Neural progenitor cell (in vitro differentiated cells): ENCODE results near the gene GLOD4. TPM values are rescaled to one million over a fixed set of nuclear protein-coding genes. Genes with fewer than 3 reads are reported as not detected.

ENCODE experiments used
- DNase-seq: peaks from one replicate; pipeline ENCODE4 v3.0.0-alpha.2; 2016; ENCODE audit warnings: low spot score
- H2AFZ ChIP-seq: fragments of 200-600 bp; sonication (generic); replicated peaks from 2 replicates; pipeline ENCODE4 v1.6.1; 2016; ENCODE audit warnings: antibody characterized with exemption
- H3F3A ChIP-seq: fragments of 200-600 bp; sonication (generic); 2 replicates; pipeline ENCODE4 v1.6.1; 2016; ENCODE audit warnings: antibody characterized with exemption, low read depth
- H3K27ac ChIP-seq: fragments of 200-600 bp; sonication (generic); 2 replicates; pipeline ENCODE4 v1.5.1; 2016; ENCODE audit warnings: mild to moderate bottlenecking
- H3K27me3 ChIP-seq: fragments of 200-600 bp; sonication (generic); 2 replicates; pipeline ENCODE4 v1.6.1; 2016; ENCODE audit warnings: mild to moderate bottlenecking, moderate library complexity
- H3K36me3 ChIP-seq: fragments of 200-600 bp; sonication (generic); 2 replicates; pipeline ENCODE4 v1.5.1; 2016
- H3K4me1 ChIP-seq: fragments of 200-600 bp; sonication (generic); 2 replicates; pipeline ENCODE4 v1.6.1; 2016; ENCODE audit warnings: mixed run types
- H3K4me2 ChIP-seq: fragments of 200-600 bp; sonication (generic); 2 replicates; pipeline ENCODE4 v1.6.1; 2016
- H3K4me3 ChIP-seq: fragments of 200-600 bp; sonication (generic); 2 replicates; pipeline ENCODE4 v1.5.1; 2016
- H3K79me2 ChIP-seq: fragments of 200-600 bp; sonication (generic); 2 replicates; pipeline ENCODE4 v1.6.1; 2016; ENCODE audit warnings: low read depth
- H3K9ac ChIP-seq: fragments of 200-600 bp; sonication (generic); 2 replicates; pipeline ENCODE4 v1.6.1; 2016
- H3K9me3 ChIP-seq: fragments of 200-600 bp; sonication (generic); 2 replicates; pipeline ENCODE4 v1.5.1; 2016; ENCODE audit warnings: low read depth
- H4K20me1 ChIP-seq: fragments of 200-600 bp; sonication (generic); 2 replicates; pipeline ENCODE4 v1.6.1; 2016; ENCODE audit warnings: low read depth
- H3K27ac Mint-ChIP-seq: 3 replicates; pipeline ENCODE4 v1.8.0; 2021; ENCODE audit warnings: mixed read lengths
- H3K27me3 Mint-ChIP-seq: 2 replicates; pipeline ENCODE4 v1.8.0; 2022; ENCODE audit warnings: low read depth, mild to moderate bottlenecking, inconsistent platforms, moderate library complexity, mixed read lengths; ENCODE audit not compliant: insufficient read depth
- H3K36me3 Mint-ChIP-seq: 3 replicates; pipeline ENCODE4 v1.8.0; 2021; ENCODE audit warnings: mixed read lengths
- H3K4me1 Mint-ChIP-seq: 3 replicates; pipeline ENCODE4 v1.8.0; 2021; ENCODE audit warnings: mixed read lengths
- H3K4me3 Mint-ChIP-seq: 3 replicates; pipeline ENCODE4 v1.8.0; 2021; ENCODE audit warnings: mild to moderate bottlenecking, moderate library complexity, mixed read lengths
- H3K9me3 Mint-ChIP-seq: 3 replicates; pipeline ENCODE4 v1.8.0; 2020; ENCODE audit warnings: mixed read lengths
- EZH2 ChIP-seq: fragments of 200-600 bp; sonication (generic); IDR thresholded peaks from 2 replicates; pipeline ENCODE4 v1.6.1; 2017; ENCODE audit warnings: antibody characterized with exemption, mild to moderate bottlenecking, moderate library complexity
- EZH2phosphoT487 ChIP-seq: fragments of 200-600 bp; sonication (generic); IDR thresholded peaks from 2 replicates; pipeline ENCODE4 v1.6.1; 2017; ENCODE audit warnings: antibody characterized with exemption
- total RNA-seq: library from RNA; depleted of rRNA; stranded (reverse); fragments of >200 nt; gene quantifications from 2 replicates; pipeline ENCODE4 v1.2.3, GENCODE V29; 2015; ENCODE audit warnings: low replicate concordance
- TF ChIP-seq, protein P1 (sequence below): fragments of 200-600 bp; sonication (generic); IDR thresholded peaks from 2 replicates; pipeline ENCODE4 v1.5.1; 2017; ENCODE audit warnings: antibody characterized with exemption, mild to moderate bottlenecking

Gene GLOD4
- total RNA-seq, 1 donor from 2014 or later: 309 TPM

DNA sequence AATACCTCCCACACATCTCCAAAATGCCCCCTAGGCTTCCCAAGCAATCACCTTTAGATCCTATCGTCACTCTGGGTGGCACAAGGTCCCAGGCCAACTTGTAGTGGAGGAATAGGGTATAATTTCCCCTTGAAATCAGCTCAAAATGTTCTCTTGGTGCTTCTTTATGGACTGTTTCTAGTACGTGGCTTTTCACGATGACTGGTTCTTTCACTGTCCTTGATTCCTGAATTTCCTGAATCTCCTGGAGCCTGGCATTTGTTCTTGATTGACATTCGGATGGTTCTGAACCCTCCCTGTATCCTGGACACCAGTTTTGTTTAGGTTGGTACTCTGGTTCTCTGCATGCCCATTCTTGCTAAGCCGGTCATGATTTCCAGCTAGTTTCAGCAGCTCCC lies 60.5 kb downstream of the GLOD4 start:
- Histone ChIP-seq H3K4me2 (no peak overlapping the region), H3K36me3 (no peaks in the 10 kb centered on the region), H3K27me3 (no peaks in the 10 kb centered on the region), H3K79me2 (no peaks in the 10 kb centered on the region), H4K20me1 (no peaks in the 10 kb centered on the region), H3K4me3 (no peak overlapping the region), H3F3A (peaks cover 24% of the 10 kb centered on the region), H3K9me3 (no peaks in the 10 kb centered on the region), H3K4me1 (peaks cover 10% of the 10 kb centered on the region), H3K27ac (no peak overlapping the region), H3K9ac (no peak overlapping the region), H2AFZ (no peak overlapping the region)
- Mint-ChIP-seq H3K27me3 (peaks cover 2% of the 10 kb centered on the region), H3K4me1 (peaks cover 10% of the 10 kb centered on the region), H3K9me3 (no peaks in the 10 kb centered on the region), H3K27ac (no peak overlapping the region), H3K4me3 (no peak overlapping the region), H3K36me3 (no peaks in the 10 kb centered on the region)
- TF ChIP-seq, protein P1, sequence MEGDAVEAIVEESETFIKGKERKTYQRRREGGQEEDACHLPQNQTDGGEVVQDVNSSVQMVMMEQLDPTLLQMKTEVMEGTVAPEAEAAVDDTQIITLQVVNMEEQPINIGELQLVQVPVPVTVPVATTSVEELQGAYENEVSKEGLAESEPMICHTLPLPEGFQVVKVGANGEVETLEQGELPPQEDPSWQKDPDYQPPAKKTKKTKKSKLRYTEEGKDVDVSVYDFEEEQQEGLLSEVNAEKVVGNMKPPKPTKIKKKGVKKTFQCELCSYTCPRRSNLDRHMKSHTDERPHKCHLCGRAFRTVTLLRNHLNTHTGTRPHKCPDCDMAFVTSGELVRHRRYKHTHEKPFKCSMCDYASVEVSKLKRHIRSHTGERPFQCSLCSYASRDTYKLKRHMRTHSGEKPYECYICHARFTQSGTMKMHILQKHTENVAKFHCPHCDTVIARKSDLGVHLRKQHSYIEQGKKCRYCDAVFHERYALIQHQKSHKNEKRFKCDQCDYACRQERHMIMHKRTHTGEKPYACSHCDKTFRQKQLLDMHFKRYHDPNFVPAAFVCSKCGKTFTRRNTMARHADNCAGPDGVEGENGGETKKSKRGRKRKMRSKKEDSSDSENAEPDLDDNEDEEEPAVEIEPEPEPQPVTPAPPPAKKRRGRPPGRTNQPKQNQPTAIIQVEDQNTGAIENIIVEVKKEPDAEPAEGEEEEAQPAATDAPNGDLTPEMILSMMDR: no peak
- no peak for TF ChIP-seq EZH2
- TF ChIP-seq EZH2phosphoT487: no peak
- DNase-seq: no peak

DNA sequence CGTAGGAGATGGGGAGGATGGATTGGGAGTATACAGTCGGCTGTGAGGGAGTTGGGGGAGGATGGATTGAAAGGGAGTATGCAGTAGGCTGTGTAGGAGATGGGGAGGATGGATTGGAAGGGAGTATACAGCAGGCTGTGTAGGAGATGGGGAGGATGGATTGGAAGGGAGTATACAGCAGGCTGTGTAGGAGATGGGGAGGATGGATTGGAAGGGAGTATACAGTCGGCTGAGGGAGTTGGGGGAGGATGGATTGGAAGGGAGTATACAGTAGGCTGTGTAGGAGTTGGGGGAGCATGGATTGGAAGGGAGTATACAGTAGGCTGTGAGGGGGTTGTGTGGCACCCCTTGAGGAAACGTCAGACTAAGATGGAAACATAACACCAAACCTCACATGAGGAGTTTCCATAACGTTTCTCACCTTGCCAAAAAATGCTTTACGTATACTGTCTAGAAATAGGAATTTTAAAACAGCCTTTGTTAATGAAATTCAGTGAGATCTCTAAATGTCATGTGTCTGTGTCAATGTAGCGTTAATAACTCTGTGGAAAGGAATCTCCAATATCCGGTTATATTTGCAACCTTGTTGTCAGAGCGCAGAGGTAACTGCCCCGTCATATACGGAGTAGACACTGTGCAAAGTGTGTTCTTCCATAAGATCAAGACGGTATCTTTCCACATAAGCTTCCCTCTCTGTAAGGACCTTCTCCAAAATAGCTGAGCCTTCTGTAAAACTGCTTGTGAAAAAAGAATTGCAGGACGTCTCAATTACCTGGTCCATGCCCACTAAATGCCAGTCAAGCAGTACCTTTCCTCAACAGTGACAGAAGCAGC lies 61.2 kb downstream of the GLOD4 start:
- Histone ChIP-seq H3F3A (peaks cover 23% of the 10 kb centered on the region), H3K4me1 (peaks cover 4% of the 10 kb centered on the region), H2AFZ (no peak overlapping the region), H3K4me2 (no peak overlapping the region), H3K79me2 (no peaks in the 10 kb centered on the region), H3K36me3 (no peaks in the 10 kb centered on the region), H3K9me3 (no peaks in the 10 kb centered on the region), H4K20me1 (no peaks in the 10 kb centered on the region), H3K9ac (no peak overlapping the region), H3K27ac (no peak overlapping the region), H3K27me3 (no peaks in the 10 kb centered on the region), H3K4me3 (no peak overlapping the region)
- no peak for DNase-seq
- H3K9me3 Mint-ChIP-seq: no peaks in the 10 kb centered on the region
- H3K27ac Mint-ChIP-seq: no peak overlapping the region
- TF ChIP-seq, protein P1: no peak
- TF ChIP-seq EZH2phosphoT487 (no peak), EZH2 (no peak)
- H3K27me3 Mint-ChIP-seq: peaks cover 2% of the 10 kb centered on the region
- no peak overlapping the region for H3K4me3 Mint-ChIP-seq
- H3K4me1 Mint-ChIP-seq: peaks cover 6% of the 10 kb centered on the region
- no peaks in the 10 kb centered on the region for H3K36me3 Mint-ChIP-seq

DNA sequence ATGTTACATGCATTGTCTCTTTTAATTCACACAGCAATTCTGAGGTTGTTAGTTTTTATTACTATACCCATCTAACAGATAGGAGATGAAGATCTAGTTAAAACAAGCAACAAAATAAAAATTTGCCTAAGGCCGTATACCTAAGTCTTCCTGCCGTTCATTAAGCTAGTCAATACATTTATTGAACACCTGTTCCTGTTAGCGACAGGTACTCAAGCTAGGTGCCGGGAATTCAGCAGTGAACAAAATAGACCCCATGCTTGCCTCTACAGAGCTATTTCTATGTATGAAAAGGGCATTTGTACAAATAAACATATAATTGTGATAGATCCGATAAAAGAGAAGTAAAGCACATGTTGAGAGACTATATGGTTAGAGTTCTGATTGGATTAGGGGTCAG lies 64.0 kb downstream of the GLOD4 start:
- Histone ChIP-seq H3K4me3 (no peak overlapping the region), H4K20me1 (peaks cover 12% of the 10 kb centered on the region), H3K27ac (no peak overlapping the region), H3K9ac (no peak overlapping the region), H3K4me1 (peaks cover 5% of the 10 kb centered on the region), H3K9me3 (no peaks in the 10 kb centered on the region), H2AFZ (no peak overlapping the region), H3K79me2 (peaks cover 14% of the 10 kb centered on the region), H3K4me2 (no peak overlapping the region), H3K36me3 (no peaks in the 10 kb centered on the region), H3F3A (peaks cover 27% of the 10 kb centered on the region), H3K27me3 (no peaks in the 10 kb centered on the region)
- Mint-ChIP-seq H3K4me1 (peaks cover 14% of the 10 kb centered on the region), H3K27ac (no peak overlapping the region), H3K9me3 (no peaks in the 10 kb centered on the region), H3K36me3 (no peaks in the 10 kb centered on the region), H3K4me3 (no peak overlapping the region), H3K27me3 (peaks cover 5% of the 10 kb centered on the region)
- TF ChIP-seq, protein P1: no peak
- TF ChIP-seq EZH2phosphoT487: no peak
- no peak for TF ChIP-seq EZH2
- no peak for DNase-seq

Other genes starting within 250 kb of the GLOD4 start
- gene VPS53, start 67.4 kb downstream of the GLOD4 start, total RNA-seq: 13.6 and 19.3 TPM in 2 replicates
- 13.4 and 24.3 TPM in 2 replicates for gene TLCD3A, start 49.7 kb downstream of the GLOD4 start, total RNA-seq
- gene GEMIN4, start 30.0 kb downstream of the GLOD4 start, total RNA-seq: 15.6 and 30.8 TPM in 2 replicates
- 22.3 and 26.1 TPM in 2 replicates for gene MRM3, start 73 bp upstream of the GLOD4 start, total RNA-seq
- gene NXN, start 197.5 kb upstream of the GLOD4 start, total RNA-seq: 35.9 and 69.4 TPM in 2 replicates
- 11.7 and 15.7 TPM in 2 replicates for gene TIMM22, start 214.8 kb upstream of the GLOD4 start, total RNA-seq